Middle frontal gyrus (tissue), 1 donor: ENCODE results near the gene MDGA2.
"Not testable (repeated sequence)": the region's sequence is repeated elsewhere in the genome, so short reads cannot be mapped to it uniquely, and the experiment has no call there.

ENCODE experiments used
- DNase-seq: peaks from one replicate; pipeline ENCODE4 v3.0.0-alpha.2; 2015; ENCODE audit warnings: low spot score; ENCODE audit errors: extremely low spot score

MDGA2 gene

DNA sequence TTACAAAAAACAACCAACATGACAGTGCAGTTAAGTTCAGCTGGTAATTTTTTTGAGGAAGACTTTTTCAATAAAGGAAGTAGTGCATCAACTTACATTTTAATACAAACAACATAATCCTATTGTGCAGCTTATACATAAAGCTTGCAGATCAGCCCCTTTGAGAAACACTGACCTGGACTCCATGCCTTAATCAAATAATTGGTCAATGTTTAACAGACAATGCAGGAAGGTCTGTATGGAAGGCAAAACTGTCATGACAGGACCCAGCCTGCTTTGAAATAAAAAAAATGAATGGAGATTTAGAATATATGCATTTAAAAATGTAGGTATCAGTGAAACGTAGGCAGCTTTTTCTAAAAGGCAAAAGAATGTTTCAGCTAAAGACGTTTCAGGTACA is 702.1 kb downstream of the MDGA2 start:
- no peak for DNase-seq

DNA sequence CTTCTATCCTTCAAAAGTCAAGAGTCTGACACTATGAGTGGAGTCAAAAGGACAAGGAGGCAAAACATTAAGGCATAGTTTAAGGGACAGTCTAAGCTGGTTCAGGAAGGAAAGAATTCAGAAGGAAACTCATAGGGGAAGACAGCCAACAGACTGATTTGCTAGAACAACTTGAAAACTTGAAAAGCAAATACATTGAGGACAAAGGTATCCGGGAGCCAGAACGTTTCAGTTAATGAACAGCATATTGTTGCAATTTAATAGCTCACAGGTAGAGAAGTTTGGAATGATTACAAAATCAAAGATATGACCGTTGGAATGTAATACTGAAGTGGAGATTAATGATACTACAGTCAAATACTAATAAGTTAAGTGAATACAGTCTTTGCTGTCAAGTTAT is 711.0 kb downstream of the MDGA2 start:
- DNase-seq, result no peak

DNA sequence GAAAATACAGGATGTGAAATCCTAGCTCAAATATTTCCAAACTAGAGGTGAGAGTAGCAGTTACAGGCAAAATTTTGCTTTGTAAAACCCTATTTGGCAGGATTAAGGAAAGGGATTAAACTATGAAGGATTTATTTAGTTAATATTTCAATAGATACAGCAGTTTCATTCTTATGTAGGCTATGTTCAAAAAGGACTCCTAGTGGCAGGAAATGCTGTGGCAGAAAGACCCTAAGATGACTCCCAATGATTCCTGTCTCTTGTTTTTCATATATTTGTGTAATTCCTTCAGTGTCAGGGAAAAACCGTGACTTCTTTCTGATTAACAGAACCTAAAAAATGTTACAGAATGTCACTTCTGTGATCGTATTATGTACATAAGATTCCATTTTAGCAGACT is 724.3 kb downstream of the MDGA2 start:
- no peak for DNase-seq

DNA sequence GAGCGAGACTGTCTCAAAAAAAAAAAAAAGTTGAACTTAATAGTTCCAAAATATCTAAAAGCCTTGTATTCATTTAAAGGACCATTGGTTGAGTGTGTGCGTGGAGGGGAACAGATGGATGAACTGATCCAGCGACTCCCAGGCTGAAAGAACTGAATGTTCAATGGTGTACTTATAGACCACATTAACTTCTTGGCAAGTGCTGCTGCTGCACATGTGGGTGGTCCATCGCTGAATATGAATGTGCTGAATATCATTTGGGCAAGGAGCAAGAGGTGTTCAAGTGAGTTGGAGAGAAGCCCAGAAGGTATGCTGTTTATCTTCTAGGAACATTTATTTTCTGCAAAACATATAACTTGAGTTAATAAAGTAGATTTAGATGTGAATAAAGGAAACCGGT is 734.8 kb downstream of the MDGA2 start:
- no peak for DNase-seq

DNA sequence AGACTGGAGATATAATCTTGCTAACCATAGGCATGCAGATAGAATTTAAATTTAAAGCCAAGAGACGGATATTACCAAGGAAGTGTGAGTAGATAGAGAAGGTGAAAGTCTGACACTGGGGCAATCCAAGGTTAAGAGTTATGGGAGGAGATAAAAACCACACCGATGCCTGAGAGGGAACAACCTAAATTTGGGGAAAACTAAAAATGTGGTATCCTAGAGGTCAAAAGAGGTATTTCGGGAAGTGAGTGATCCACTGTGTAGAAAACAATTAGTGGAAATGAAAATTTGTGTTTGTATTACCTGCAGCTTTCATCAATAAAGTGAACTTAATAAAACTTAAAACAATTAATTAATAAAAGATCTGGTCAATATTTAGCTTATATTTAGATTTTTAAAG is 754.9 kb downstream of the MDGA2 start:
- DNase-seq, result no peak

DNA sequence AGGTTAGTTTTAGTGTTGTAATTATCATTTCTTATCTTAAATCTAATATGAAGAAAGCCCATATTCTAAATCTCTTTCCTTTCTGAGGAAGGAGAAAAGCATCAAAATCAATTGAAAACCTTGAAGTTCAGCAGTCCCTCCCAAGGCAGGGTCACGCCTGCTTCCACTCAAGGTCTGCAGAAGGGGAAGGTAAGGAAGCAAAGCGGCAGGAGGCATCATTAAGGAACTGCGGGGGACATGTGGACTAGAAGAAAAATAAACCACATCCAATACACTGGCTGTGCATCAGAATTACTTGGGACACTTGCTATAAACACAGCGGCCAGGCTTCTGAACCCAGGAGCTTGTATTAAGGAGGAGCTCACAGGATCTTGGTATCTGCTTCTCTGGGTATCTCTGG is 759.9 kb downstream of the MDGA2 start:
- not testable (repeated sequence) for DNase-seq

DNA sequence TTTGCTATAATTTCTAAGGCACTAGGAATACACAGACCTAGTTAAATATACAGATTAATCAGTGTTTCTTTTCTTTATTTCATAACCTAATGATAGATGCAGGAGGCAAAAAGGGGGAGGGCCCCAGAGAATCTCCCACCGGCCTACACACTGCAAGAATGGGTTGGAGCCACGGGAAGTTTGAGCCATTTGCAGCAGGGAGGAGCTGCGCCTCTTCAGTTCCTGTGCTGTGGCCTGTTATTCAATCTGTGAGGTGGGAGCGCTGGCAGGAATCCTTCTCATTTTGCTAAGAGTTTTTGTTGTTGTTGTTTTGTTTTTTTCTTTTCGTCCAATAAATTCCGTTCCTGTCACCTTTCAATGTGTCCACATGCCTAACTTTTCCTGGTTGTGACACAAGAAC is 772.6 kb downstream of the MDGA2 start:
- no peak for DNase-seq

DNA sequence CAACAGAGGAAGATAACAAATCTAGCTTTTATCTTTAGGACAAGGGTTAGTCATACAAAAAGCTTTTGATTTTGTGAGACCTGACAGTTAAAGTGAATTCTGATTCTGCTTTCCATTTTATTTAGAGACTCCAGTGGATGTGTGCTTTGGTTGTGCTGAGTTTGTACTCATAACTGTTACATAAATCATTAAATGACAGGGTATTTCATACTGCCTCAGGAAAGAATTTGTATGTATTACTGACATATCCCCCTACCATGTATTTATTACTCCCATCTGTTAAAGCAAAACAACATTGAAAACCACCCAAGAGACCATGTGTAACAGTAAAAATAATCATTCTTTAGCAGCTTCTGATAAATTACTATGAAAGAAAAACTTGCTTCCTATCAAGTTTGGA is 780.9 kb downstream of the MDGA2 start:
- DNase-seq, result no peak

DNA sequence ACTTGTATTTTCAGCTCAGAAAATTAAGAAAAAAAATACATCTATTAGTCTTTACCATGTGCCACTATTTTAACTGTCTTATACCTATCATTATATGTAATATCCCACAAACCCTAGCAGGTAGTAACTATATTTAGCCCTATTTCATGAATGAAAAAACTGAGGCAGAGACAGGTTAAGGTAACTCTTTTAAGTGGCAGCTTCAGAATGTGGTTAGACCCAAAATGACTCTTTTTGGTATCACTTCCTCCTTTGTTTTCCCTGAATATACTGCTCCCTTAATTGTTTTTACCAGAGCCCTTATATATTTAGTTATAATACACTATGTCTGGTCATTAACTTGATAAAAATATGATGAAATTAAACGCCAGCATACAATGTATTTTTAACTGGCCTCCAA is 788.3 kb downstream of the MDGA2 start:
- DNase-seq, result no peak

DNA sequence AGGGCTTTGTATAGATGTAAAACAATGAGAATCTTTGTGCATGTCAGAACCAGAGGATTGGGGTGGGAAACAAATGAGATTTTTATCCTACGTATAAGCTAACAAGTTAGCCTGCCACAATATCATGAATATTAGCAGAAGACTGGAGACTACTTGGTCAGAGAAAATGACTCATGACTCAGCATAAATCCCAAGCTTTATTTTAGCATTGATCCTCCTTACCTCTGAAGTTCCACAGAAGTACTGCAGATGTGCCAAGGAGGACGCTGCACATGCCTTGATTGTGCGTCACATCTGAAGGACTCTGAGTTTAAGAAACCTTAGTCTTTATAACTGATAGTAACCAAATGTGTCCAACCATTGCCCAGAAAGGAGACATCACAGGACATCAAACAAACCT is 789.8 kb downstream of the MDGA2 start:
- DNase-seq, result no peak

DNA sequence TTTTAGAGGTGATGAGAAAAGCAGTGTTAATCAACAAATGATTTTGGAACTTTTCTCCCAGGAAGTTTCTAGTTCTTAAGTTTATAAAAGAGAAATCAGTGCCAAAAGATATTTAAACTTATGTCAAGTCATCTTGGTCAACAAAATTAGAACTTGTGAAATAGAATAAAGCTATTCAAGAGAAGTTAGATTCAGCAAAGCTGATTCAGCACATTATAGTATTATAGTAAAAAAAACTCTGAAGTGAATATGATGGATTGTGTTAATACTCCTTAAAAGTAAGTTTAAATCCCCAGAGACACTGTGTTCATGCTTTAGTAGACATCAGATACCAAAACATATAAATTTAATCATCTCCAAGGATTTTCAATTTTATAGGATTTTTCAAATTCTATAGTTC is 813.7 kb downstream of the MDGA2 start:
- DNase-seq, result no peak

DNA sequence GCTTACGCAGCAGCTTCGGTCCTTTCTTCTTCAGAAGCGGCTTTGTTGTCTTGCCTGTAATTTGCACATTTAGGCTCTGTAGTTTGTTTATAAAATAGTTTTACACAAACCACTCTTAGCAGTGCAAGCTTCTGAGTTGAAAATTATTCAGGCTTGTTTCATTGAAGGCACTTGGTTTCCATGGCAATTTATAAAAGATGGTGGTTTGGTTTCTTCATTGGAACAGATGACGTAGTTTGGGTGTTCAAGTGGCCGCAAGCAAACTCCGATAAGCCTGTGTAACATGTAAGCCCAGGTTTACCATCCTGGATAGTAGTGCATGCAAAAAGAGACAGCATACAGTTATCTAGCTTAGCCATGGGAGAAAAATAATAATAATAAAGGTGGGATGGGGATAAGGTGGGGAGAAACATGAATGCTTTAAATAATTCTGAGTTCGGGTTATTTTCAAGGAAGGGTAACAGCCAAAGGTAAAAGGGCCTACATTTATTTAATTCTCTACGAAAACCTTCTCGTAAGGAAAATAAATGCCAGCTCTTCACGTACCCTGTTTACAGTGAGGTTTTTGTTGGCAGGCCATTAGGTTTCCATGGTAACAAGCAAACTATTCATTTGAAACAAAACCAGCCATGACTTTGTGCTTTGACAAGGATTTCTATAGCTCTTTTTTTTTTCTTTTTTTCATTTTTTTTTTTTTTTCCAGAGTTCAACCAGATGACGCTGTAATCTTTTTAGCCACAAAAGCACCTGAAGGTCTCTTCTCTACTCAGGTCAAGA is 834.3 kb downstream of the MDGA2 start:
- no peak for DNase-seq

DNA sequence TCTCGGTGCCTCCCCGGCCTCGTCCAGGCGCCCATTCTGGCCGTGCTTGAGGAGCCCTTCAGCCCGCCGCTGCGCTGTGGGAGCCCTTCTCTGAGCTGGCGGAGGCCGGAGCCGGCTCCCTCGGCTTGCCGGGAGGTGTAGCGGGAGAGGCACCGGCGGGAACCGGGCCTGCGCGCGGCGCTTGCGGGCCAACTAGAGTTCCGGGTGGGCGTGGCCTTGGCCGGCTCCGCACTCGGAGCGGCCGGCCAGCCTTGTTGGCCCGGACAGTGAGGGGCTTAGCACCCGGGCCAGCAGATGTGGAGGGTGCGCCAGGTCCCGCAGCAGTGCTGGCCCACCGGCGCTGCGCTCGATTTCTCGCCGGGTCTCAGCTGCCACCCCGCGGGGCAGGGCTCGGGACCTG is 855.1 kb downstream of the MDGA2 start:
- DNase-seq, result no peak

DNA sequence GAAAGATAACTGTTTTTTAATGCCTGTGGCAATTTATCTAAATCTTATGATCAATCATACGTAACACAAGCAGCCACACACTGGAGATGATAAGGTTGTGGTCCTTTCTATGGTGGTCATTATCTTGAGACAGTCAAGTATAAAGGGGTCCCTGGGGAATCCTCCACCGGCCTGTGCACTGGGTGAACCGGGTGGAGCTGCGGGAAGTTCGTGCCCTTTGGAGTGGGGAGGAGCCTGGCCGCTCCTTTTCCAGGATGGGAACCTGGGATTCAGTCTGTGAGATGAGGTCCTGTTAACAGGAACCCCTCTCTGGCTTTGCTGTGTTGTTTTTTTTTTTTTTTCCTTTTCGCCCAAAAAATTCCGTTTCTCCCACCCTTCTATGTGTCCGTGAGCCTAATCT is 856.3 kb downstream of the MDGA2 start:
- no peak for DNase-seq

DNA sequence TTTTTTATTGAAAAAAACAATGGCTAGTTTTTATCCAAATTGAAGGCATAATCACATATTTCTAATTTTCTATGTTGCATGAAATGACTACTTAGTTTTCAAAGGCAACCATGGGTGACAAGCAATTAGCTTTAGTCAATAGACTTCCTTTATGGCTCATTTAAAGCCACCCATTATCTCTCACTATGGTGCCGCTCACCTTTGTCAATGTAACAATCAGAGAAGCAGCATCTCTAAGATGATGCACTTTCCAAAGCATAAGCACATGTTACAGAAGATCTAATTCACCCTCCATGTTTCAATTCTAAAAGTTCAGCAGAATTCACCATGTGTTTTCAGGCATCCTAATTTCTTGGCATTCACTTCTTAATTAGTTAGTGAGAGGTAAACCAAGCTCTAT is 857.3 kb downstream of the MDGA2 start:
- no peak for DNase-seq

DNA sequence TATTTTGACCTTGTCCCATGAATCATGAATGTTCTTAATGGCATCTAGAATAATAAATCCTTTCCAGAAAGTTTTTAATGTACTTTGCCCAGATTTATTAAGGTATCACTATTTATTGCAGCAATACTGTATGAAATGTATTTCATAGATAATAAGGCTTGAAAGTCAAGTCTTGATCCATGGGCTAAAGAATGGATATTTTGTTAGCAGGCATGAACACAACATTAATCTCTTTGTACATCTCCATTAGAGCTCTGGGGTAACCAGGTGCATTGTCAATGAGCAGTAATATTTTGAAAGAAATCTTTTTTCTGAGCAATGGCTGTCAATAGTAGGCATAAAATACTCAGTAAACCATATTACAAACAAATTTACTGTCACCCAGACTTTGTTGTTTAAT is 882.3 kb downstream of the MDGA2 start:
- no peak for DNase-seq
